Activated CD8-positive, alpha-beta T cell treated with anti-CD3 and anti-CD28 coated beads for 36 hours (primary cell): ENCODE measurements around the gene PLCG2. TPM values are rescaled to one million over a fixed set of nuclear protein-coding genes. Genes with fewer than 3 reads are reported as not detected.

Experiments used
- ATAC-seq: fragments of 200-7000 bp; cut with Tn5 transposase; one replicate; pipeline ENCODE4 v1.10.0; 2021; ENCODE audit warnings: mild to moderate bottlenecking, moderate library complexity
- CTCF ChIA-PET: fragments of 350-600 bp; sonication (Branson Sonifier 250); formaldehyde crosslinking; loops from one replicate; lab custom pipeline; 2021; ENCODE audit warnings: antibody characterized with exemption; lab: Charles Lee
- POLR2A ChIA-PET: fragments of 350-600 bp; sonication (Branson Sonifier 250); formaldehyde crosslinking; loops from one replicate; lab custom pipeline; 2021; ENCODE audit warnings: antibody characterized with exemption; lab: Charles Lee
- DNase-seq: peaks from one replicate; pipeline ENCODE4 v3.0.0-alpha.2; 2020
- H3K27ac Mint-ChIP-seq: one replicate; pipeline ENCODE4 v1.8.0; 2021; ENCODE audit warnings: mild to moderate bottlenecking, mixed read lengths
- H3K27me3 Mint-ChIP-seq: one replicate; pipeline ENCODE4 v1.8.0; 2021; ENCODE audit warnings: mixed read lengths
- H3K36me3 Mint-ChIP-seq: one replicate; pipeline ENCODE4 v1.8.0; 2021; ENCODE audit warnings: low read depth, mixed read lengths
- H3K4me1 Mint-ChIP-seq: one replicate; pipeline ENCODE4 v1.8.0; 2021; ENCODE audit warnings: low read depth, mixed read lengths
- H3K4me3 Mint-ChIP-seq: one replicate; pipeline ENCODE4 v1.8.0; 2021; ENCODE audit warnings: mild to moderate bottlenecking, moderate library complexity, mixed read lengths
- H3K9me3 Mint-ChIP-seq: one replicate; pipeline ENCODE4 v1.8.0; 2021; ENCODE audit warnings: mixed read lengths
- intact Hi-C: fragments of 100-400 bp; cut with micrococcal nuclease; formaldehyde crosslinking; loops from one replicate; pipeline ENCODE4 v1.10.0; 2022
- total RNA-seq, 2 experiments: library from RNA; stranded (reverse); gene quantifications; one replicate each; pipeline ENCODE4 v1.2.3, GENCODE V29; 2021
- TF ChIP-seq, protein P1 (sequence below): fragments of 200-600 bp; IDR thresholded peaks from one replicate; pipeline ENCODE4 v1.8.0; 2022; ENCODE audit warnings: antibody characterized with exemption, mild to moderate bottlenecking

The PLCG2 gene
- total RNA-seq, 2 experiments from 2014 or later = 12.7 to 13.7 TPM

DNA sequence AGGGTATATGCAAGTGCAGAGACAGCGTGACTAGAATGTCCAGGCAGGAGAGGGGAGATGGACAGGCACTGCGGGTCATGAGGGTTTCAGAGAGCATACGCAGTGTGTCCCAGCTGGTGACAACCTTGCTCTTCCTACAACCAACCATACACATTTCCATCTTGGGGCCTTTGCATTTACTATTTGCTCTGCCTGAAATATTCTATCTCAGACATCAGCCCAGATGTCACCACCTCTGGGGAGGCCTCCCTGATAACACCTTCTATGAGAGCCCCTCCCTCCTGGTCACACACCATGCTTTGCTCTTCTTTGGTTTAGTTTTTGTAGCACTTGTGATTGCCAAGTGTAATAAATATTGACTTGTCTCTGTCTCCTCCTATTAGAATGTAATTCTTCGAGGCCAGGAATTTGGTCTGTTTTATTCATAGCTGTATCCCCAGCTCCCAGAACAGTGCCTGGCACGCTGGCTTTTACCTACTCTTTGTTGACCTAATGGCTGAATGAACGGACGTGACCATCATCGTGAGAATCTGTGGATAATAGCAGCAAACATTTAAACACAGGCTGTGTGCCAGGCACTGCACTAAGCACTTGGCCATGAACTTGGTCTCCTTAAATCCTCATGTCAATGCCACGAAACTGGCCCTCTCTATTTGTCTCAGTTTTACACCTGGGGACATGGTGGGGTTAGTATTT, 51.9 kb downstream of the PLCG2 start:
- Mint-ChIP-seq H3K4me3 (no peak overlapping the region), H3K4me1 (peaks cover 22% of the 10 kb centered on the region), H3K27ac (peak overlapping the region; percentile 37), H3K36me3 (no peaks in the 10 kb centered on the region), H3K9me3 (no peaks in the 10 kb centered on the region), H3K27me3 (no peaks in the 10 kb centered on the region)
- intact Hi-C loops = no loop called here
- no peak for DNase-seq
- ChIA-PET CTCF (interaction anchor here (0.7 kb wide), 1 partner anchor 209 kb away, joined by 3 read pairs; no protein-coding TSS in a partner anchor), POLR2A (no interaction called here)
- TF ChIP-seq, protein P1, sequence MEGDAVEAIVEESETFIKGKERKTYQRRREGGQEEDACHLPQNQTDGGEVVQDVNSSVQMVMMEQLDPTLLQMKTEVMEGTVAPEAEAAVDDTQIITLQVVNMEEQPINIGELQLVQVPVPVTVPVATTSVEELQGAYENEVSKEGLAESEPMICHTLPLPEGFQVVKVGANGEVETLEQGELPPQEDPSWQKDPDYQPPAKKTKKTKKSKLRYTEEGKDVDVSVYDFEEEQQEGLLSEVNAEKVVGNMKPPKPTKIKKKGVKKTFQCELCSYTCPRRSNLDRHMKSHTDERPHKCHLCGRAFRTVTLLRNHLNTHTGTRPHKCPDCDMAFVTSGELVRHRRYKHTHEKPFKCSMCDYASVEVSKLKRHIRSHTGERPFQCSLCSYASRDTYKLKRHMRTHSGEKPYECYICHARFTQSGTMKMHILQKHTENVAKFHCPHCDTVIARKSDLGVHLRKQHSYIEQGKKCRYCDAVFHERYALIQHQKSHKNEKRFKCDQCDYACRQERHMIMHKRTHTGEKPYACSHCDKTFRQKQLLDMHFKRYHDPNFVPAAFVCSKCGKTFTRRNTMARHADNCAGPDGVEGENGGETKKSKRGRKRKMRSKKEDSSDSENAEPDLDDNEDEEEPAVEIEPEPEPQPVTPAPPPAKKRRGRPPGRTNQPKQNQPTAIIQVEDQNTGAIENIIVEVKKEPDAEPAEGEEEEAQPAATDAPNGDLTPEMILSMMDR = no peak
- ATAC-seq = no peak

DNA sequence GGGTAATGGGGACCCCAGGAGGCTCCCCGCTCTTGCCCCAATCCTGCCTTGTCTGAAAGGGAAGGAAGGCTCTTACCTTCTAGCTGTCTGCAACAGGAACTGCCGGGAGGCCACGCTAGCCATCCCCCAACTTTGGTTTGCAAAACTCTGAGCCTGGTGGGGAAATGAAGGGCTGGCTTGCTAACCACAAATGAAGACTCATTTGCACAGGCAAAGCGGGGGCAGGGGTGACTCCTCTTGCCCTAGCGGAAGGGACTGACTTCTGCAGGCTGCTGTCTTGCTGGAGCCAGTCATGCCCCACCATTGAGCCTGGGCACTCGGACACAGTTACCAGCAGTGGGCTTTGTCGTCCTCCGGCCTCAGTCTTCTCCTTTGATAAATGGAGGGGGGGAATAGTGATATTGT, 52.6 kb downstream of the PLCG2 start:
- H3K27me3 Mint-ChIP-seq = no peaks in the 10 kb centered on the region
- DNase-seq (peak; percentile 89), ATAC-seq (peak; percentile 98)
- no peak overlapping the region for H3K4me3 Mint-ChIP-seq
- intact Hi-C loops = no loop called here
- H3K27ac Mint-ChIP-seq = peak overlapping the region; percentile 37
- ChIA-PET POLR2A (no interaction called here), CTCF (interaction anchor here (0.7 kb wide), 1 partner anchor 210 kb away, joined by 3 read pairs; no protein-coding TSS in a partner anchor)
- no peaks in the 10 kb centered on the region for H3K9me3 Mint-ChIP-seq
- peaks cover 23% of the 10 kb centered on the region for H3K4me1 Mint-ChIP-seq
- H3K36me3 Mint-ChIP-seq = no peaks in the 10 kb centered on the region
- TF ChIP-seq, protein P1 = peak; percentile 53

DNA sequence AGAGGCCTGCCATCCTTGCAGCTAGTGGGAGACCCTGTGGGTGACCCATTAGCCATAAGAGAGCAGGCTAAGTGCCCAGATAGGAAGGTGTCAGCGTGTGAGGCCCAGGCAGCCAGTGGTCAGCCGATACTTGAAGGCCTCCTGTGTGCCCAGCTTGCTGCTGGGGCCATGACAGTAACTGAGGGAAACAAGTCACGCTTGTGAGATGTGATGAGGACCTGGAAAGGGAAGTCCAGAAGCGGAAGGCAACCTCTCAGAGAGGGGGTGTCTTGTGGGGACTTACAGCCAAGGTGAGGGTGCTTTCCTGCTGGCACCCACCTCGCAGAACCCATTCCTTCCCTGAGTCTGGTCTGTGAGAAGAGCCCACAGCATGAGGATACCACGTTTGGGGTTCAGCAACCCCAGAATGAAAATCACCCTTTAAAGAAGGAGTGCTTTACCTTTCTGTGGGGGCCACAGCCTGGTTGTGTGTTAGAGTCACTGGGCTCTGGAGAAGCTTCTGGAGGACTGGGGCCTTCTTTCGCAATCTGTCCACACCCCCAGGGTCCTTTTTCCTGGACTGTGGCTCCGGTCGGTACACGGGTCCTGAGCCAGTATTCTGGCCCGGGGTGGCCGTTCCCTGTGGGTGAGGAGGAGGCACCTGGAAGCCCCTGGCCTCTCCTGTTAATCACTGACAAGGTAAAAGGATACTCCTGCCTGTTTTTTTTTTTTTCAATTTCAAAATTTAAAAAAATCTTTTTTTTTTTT, 53.9 kb downstream of the PLCG2 start:
- ChIA-PET POLR2A (interaction anchor here (1.0 kb wide), 1 partner anchor 8 kb away, joined by 3 read pairs; no protein-coding TSS in a partner anchor), CTCF (interaction anchor here (1.2 to 2.7 kb wide), 2 partner anchors 41 to 59 kb away, joined by 3 to 11 read pairs; no protein-coding TSS in a partner anchor)
- intact Hi-C loops = no loop called here

DNA sequence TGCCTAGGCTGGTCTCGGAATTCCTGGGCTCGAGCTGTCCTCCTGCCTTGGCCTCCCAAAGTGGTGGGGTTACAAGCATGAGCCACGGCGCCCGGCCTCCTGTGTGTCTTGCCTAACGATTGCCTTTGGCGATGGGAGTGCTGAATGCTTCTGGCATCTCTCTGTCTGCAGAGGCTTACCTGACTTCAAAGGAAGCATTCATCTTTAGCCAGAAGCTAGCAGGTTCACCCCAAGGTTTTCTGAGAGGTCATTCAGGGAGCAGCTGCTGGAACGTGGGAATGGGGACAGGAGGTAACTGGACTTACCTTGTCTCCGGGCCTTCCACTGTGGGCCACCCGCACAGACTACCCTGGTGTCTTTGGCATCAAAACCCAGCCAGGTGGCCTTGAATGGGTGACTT, 54.7 kb downstream of the PLCG2 start:
- DNase-seq (no peak), ATAC-seq (no peak)
- Mint-ChIP-seq H3K4me3 (no peak overlapping the region), H3K9me3 (no peaks in the 10 kb centered on the region), H3K36me3 (no peaks in the 10 kb centered on the region), H3K4me1 (peaks cover 27% of the 10 kb centered on the region), H3K27me3 (no peaks in the 10 kb centered on the region), H3K27ac (no peak overlapping the region)
- ChIA-PET POLR2A (no interaction called here), CTCF (interaction anchor here (2.7 kb wide), 1 partner anchor 40 kb away, joined by 11 read pairs; no protein-coding TSS in a partner anchor)
- intact Hi-C loops = no loop called here
- TF ChIP-seq, protein P1 = no peak

More for the DNA sequence above, 53.9 kb downstream of the PLCG2 start:
- Mint-ChIP-seq H3K4me3 (no peak overlapping the region), H3K9me3 (no peaks in the 10 kb centered on the region), H3K27me3 (no peaks in the 10 kb centered on the region), H3K36me3 (no peaks in the 10 kb centered on the region), H3K27ac (no peak overlapping the region), H3K4me1 (peaks cover 26% of the 10 kb centered on the region)
- TF ChIP-seq, protein P1 = no peak
- ATAC-seq (no peak), DNase-seq (no peak)
